Measurements from ENCODE around the gene PILRA. TPM values are rescaled to one million over a fixed set of nuclear protein-coding genes. Genes with fewer than 3 reads are reported as not detected.

PILRA gene
- total and polyA plus RNA-seq, 2 of the 13 experiments (the other 11 are each of a cell fraction or from before 2014, with no cell fraction given): 0.13 to 1.3 TPM

GRCh38 chr7:100428967-100429636 lies 55.8 kb downstream of the PILRA start (continued):
- TF ChIP-seq ZNF746 (CRISPR knock-in tag; IDR thresholded peaks at IDR 0.05) (peak; percentile 57), CSRNP1 (CRISPR knock-in tag; IDR thresholded peaks at IDR 0.05) (no peak), ZNF614 (CRISPR knock-in tag; IDR thresholded peaks at IDR 0.05; ENCODE audit: borderline replicate concordance) (no peak; the same call in 1 of the 2 replicates), BRF2 (CRISPR knock-in tag; IDR thresholded peaks at IDR 0.05) (no peak), CCDC6 (CRISPR knock-in tag; IDR thresholded peaks at IDR 0.05) (no peak), ZNF276 (CRISPR knock-in tag; IDR thresholded peaks at IDR 0.05; ENCODE audit: low read depth) (no peak), CC2D1A (CRISPR knock-in tag; IDR thresholded peaks at IDR 0.05) (no peak), KLF15 (CRISPR knock-in tag; IDR thresholded peaks at IDR 0.05; ENCODE audit: borderline replicate concordance) (no peak), NKX3-1 (CRISPR knock-in tag; IDR thresholded peaks at IDR 0.05) (no peak), GLI4 (CRISPR knock-in tag; IDR thresholded peaks at IDR 0.05; ENCODE audit: borderline replicate concordance) (no peak), GABPA (IDR thresholded peaks at IDR 0.05; ENCODE audit: low read depth, low read length) (no peak), GABPA (CRISPR knock-in tag; IDR thresholded peaks at IDR 0.05; ENCODE audit: low read depth) (peak; percentile 87), ZNF781 (CRISPR knock-in tag; IDR thresholded peaks at IDR 0.05; ENCODE audit: borderline replicate concordance, not compliant biosample characterization) (no peak), NPAS2 (CRISPR knock-in tag; IDR thresholded peaks at IDR 0.05; ENCODE audit: borderline replicate concordance) (no peak), ZNF75D (CRISPR knock-in tag; IDR thresholded peaks at IDR 0.05; ENCODE audit: borderline replicate concordance) (no peak), ZNF432 (CRISPR knock-in tag; IDR thresholded peaks at IDR 0.05; ENCODE audit: borderline replicate concordance) (no peak), NBN (conservative IDR thresholded peaks at IDR 0.05) (no peak), EP300 (IDR thresholded peaks at IDR 0.05; ENCODE audit: low read depth in 2 of 2, low read length in 2 of 2) (no peak), EP300 (CRISPR knock-in tag; IDR thresholded peaks at IDR 0.05; ENCODE audit: borderline replicate concordance) (peak; percentile 63; the same call in 1 of the 2 replicates), AGO1 (IDR thresholded peaks at IDR 0.05; ENCODE audit: low read depth, low read length, poor library complexity, severe bottlenecking) (no peak), ZNF414 (CRISPR knock-in tag; IDR thresholded peaks at IDR 0.05) (peak; percentile 70; the same call in 1 of the 2 replicates), GMEB1 (CRISPR knock-in tag; IDR thresholded peaks at IDR 0.05; ENCODE audit: borderline replicate concordance) (peak; percentile 60; the same call in 1 of the 2 replicates), RELA (CRISPR knock-in tag; IDR thresholded peaks at IDR 0.05) (no peak)

Data from HepG2 (cell line).